Measurements from ENCODE around the gene CCSAP. TPM values are rescaled to one million over a fixed set of nuclear protein-coding genes. Genes with fewer than 3 reads are reported as not detected.
"Not testable (repeated sequence)": the region's sequence is repeated elsewhere in the genome, so short reads cannot be mapped to it uniquely, and the experiment has no call there.

The CCSAP gene
- polyA plus RNA-seq, 4 donors = 8.2 to 11.5 (median 9.9) TPM

DNA sequence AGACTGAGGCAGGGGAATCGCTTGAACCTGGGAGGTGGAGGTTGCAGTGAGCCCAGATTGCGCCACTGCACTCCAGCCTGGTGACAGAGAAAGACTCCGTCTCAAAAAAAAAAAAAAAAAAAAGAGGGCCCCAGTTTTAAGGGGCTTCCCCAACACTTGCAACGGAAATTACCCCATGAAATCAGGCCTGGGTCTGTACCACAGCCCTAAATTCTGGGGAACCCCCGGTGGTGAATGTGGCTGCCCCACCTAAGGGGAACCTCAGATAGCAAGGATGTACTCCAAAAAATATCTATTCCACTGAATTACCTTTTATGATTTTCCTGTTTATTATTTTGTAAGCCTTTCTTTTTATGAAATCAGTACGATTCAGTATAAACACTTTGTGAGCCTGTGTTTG is 15.1 kb downstream of the CCSAP start:
- not testable (repeated sequence) for DNase-seq (ENCODE audit: low read depth in 4 of 4, low spot score in 3 of 4)

DNA sequence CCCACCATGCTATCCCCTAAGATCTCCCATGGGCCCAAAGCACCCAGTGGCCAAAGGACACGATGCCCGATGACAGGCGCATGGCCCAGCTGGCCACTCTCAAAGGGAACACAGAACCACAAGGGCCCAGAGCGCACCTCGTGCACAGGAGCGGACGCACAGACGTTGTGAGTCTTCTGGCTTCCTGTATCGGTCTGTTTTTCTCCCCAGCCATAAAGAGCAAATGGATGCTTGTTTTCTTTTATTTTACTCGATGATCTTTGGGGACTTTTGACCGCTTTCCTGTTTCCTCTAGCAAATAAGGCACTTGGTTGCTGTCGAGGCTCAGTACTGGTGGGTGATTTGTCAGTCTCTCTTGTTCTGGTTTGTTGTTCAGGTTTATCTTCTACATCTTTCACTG is 16.2 kb downstream of the CCSAP start:
- DNase-seq (ENCODE audit: low read depth in 4 of 4, low spot score in 3 of 4) = no peak

DNA sequence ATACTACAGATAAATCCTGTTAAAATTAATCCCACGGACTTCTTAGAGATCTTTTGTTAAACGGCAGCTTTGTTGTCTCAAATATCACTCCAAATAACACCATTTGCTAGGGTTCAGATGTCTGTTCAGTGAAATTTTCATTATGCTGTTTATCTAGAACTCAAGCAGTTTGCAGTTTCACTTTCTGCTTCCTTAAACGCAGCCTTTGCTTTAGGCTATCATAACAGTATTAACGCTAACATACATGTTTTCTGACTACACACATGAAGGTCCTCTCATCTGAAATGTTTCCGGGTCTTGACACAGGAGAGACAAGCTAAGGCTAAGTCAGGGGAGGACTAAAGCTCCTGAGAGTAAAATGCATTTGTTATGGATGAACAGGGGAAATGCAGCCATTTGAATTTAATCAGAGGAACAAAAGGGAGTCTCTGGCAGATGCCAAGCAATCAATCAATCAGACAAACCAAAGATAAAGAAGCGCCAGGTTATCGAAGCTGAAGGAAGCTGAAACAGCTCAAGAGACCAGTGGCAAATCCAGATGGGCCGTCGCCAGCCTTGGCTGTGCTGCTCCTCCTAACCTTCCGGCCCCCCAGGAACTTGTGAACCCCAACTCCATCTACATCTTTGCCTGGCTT is 16.9 kb downstream of the CCSAP start:
- DNase-seq (ENCODE audit: low read depth in 4 of 4, low spot score in 3 of 4) = peak; percentile 8 to 26 (median 16)

DNA sequence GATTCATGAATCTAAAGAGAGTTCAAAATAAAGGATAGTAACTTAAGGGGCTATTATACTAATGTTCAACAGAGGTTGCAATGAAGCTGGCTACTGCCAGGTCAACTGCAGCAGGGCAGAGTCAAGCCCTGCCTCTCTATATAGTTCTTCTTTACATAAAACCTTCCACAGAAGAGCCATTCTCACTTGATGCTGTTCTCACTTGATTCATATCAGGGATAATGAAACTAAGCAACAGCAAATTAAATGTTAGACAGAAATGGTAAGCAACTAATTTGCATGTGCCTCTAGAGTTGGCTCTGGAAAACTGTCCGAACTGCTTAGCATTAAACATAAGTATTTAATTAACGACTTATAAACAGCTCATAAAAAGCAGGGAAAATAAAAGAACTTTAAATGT is 17.4 kb downstream of the CCSAP start:
- peak in 1 of 4 donors; percentile 1 for DNase-seq (ENCODE audit: low read depth in 4 of 4, low spot score in 3 of 4)

DNA sequence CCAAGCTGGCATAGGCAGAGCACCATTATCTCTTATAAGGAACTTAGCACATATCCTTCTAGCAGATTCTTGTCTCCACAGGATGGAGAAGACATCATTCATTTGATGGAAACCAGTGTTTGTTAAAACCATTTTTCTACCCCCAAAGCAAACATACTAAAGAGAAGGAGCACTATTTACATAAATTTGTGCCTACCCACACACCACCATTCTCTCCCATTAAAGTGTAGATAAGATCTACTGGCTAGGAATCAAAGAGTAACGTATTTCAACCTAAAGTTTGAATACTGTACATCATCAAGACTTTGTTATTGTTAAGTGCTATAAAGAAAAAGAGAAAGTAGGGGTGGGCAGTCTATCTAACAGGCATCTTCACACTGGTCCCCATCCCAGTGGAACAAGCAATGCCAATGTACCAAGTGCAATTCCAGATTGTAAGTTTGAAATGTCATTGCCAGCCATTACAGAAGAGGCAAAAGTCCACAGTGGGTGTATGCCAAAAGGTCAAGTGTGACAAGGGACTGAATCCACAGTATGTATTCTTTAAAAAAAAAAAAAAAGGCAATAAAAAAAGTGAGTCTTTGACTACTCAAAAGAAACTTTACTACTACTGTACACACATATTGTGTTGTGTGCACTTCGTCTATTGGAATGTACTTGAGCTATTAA is 18.8 kb downstream of the CCSAP start:
- DNase-seq (ENCODE audit: low read depth in 4 of 4, low spot score in 3 of 4) = no peak

DNA sequence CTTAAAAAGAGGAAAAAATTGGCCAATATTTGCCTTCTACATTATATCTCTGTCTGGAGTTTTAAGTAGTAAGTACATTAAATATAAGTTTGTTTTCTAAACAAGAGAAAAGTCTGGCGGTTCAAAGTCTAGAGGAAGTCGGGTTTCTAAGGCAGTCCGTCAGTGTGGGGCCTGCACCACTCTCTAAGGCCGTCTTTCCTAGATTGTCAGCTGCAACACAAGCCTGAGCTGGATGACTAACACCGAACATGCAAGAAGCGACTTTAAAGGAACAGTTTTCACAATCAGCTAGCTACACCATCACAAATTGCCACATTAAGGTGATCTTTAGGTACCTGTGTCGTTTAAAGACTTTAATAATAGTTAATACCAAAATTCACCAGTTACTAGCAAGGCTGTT is 19.6 kb downstream of the CCSAP start:
- DNase-seq (ENCODE audit: low read depth in 4 of 4, low spot score in 3 of 4) = no peak

DNA sequence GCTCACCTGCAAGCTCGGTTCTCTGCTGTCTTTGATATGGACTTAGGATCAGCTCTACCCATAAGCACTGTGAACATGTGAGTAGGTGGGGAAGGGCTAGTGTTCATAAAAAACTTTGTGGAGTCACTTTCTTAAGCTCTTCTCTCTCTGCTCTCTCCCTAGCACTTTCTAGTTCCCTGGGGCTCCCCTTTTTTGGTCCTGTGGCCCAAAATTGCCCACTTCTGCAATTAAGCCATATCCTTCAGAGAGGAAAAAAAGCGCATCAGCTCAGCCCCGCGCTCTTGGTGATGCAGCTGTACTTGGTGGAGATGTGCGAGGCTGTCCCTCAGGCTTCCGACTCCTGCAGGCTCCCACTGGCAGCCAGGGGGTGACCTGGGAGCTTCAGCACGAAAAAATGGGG is 23.4 kb downstream of the CCSAP start:
- no peak for DNase-seq (ENCODE audit: low read depth in 4 of 4, low spot score in 3 of 4)

DNA sequence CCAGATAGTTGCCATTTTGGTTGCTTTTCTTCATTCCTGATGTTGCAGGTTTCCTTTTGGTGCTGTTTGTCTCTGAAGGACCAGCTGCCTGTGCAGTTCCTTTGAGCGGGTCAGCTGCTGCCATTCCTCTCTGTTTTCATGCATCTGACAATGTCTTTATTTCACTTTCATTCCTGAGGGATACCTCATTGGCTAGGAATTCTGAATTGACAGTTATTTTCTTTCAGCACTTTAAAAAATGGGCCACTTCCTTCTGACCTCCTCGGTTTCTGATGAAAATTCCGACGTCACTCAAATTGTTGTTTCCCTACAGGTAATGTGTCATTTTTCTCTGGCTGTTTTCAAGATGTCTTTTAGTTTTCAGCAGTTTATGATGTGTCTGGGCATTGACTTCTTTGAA is 24.8 kb downstream of the CCSAP start:
- DNase-seq (ENCODE audit: low read depth in 4 of 4, low spot score in 3 of 4) = no peak

DNA sequence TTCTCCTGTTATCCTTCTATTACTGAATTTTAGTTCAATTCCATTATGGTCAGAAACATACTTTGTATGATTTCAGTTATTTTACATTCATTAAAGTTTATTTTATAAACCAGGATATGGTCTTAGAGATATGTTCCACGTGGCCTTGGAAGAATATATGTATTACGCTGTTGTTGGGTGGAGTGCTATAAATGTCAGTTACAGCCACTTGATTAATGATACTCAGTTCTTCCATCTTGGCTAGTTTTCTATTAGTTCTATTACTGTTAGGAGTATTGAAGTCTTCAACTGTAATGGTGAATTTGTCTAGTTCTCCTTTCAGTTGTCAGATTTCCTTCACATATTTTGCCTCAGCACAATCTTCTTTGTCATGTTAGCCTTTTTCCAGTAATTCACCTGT is 26.7 kb downstream of the CCSAP start:
- no peak for DNase-seq (ENCODE audit: low read depth in 4 of 4, low spot score in 3 of 4)

DNA sequence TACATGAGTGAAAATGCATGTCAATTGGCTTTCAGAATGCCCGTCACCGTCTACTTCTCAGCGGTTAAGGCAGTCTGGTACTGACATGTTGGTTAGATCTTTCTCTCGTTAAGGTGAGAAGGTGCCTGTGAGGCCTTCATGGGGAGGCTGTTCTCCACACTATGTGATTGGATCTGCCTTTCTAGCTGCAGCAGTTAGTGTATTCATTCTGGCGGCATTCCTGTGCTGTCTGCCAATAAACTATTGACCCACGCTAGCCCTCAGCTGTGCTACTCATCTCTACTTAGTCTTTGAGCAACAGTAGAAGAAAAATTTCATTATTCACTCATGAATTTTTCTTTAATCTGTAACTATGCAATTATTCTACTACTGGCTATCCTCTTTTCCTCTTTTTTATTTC is 32.0 kb downstream of the CCSAP start:
- DNase-seq (ENCODE audit: low read depth in 4 of 4, low spot score in 3 of 4) = no peak

DNA sequence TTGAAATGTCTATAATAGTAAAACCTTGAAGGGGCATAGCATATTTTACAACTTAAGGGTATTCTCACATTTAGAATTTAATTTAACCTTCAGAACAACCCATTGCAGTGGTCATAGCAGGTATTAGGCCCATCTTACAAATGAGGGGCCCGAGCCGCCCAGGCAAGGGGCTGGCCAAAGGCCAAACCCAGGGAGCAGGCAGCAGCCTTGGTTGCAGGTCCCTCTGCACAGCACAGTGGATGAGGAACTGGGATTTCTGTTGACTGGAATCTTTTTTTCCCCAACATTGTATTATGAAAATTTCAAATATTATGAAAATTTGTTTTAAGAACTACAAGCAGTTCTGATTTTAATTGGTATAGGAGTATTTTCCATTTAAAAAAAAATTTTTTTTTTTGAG is 33.2 kb downstream of the CCSAP start:
- DNase-seq (ENCODE audit: low read depth in 4 of 4, low spot score in 3 of 4) = no peak

DNA sequence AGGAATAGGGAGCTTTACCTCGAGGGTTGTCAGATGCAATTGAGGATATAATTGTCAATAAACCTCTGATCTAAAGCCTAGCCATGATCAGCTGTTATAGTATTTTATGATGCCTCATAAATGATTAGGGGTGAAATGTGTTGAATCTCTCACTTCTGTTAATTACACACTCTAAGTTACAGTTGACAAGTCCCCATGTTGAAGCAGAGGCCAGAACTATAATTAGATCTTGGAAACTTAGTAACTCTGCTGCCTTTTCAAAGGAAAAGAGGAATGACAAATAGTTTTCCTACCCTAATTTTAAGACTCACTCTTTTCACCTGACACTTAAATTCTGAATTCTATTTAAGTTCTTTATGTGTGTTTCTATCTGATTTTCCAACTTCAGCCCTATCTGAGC is 33.8 kb downstream of the CCSAP start:
- DNase-seq (ENCODE audit: low read depth in 4 of 4, low spot score in 3 of 4) = no peak

DNA sequence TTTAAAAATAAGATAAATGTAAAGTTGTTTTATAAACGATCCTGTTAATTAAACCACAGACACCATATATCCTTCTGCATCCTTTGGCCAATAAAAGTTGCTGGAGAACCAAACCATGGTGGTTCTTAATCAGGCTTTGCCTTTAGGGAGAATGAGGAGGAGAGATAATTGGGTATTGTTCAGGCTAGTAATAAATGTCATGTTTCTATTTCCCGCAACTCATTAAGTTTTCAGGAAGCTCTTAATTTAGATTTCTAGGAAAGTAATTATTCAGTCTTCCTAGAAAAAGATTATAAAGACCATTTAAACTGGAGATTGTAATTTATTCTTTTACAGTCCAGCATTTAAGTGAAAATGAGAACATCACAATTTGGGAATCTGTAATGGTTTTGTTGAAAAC is 37.5 kb downstream of the CCSAP start:
- DNase-seq (ENCODE audit: low read depth in 4 of 4, low spot score in 3 of 4) = no peak

DNA sequence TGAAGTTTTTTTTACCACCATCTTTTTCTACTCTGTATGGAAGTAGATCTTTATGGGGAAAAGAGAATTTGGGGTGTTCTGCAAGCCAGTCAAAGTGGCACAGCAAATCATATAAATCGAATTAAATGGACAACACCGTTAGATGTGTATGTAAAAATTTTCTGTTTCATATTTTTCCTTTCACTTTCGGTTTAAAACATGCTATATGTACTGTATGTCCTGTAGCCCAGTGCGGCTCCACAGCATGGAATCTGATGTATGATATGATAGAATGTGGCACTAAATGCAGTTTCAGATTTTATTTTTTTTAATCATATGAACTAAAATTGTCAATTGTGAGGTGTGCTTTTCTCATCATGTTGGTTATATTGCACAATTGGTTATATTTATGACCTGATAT is 39.0 kb downstream of the CCSAP start:
- no peak for DNase-seq (ENCODE audit: low read depth in 4 of 4, low spot score in 3 of 4)

DNA sequence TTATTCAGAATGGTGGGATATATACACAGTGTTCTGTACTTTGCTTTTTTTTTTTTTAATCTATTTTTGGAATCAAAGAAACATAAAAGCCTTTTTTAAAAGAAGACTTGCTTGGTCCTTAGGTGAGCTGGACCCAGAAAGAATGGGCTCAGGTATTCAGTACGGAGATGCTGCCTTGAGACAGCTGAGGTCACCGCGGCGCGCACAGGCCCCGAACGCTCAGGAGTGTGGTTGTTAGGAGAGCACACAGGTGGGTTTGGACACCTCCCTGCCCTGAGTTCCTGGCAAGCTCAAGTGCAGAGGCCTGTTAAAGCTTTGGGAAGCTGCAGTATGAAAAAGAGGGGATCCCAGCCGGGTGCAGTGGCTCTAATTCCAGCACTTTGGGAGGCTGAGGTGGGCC is 40.1 kb downstream of the CCSAP start:
- no peak for DNase-seq (ENCODE audit: low read depth in 4 of 4, low spot score in 3 of 4)

DNA sequence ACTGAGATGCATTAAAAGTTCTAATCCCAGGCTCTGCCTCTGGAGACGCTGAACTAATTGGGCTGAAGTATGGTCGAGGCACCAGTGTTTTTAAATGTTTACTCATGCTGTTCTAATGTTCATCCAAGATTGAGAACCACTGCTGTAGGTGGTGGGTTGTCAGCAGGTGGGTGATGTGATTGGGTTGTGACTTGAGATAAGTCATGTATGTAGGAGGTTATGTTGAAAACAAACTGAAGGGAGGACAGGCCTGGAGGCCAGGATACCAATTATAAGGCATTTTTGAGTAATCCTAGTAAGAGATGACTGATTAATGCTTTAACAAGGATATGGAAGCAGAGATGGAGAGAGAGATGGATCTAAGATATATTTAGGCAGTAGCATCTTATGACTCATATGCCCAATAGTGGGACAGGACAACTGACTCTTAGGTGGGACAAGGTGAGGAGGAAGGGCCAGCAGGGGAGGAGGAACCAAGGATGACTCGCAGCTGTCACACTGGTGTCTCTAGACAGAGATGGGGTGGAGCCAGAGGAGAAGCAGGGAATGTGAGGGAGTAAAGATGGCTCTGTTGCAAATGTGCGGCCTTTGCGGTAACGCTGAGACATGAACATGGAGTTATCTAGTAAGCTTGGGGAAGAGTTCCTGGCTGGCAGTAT is 42.6 kb downstream of the CCSAP start:
- no peak for DNase-seq (ENCODE audit: low read depth in 4 of 4, low spot score in 3 of 4)

DNA sequence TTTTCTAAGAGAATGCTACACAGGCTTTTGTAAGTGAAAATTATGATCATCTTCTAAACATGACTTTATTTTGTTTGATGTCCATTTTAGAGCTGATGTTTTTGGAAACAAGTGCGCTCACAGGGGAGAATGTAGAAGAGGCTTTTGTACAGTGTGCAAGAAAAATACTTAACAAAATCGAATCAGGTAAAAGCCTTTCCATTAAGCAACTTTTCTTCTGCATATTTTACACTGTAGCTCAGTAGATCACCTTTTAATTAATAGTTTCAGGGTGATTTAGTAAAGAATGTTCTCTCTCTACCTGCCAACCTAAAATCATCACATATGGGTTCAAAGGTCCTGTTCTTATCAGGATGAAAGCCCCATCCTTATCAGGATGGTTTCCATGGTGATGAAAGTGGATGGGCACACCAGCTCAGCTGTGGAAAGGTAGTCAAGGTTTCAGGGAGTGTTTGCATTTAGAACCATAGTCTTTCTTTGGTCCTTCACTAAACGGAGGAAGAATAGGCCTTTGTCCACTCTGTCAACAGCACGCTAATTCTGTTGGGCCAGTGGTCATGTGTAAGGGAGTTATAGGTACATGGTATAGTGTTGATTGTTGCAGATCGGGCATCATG is 43.9 kb downstream of the CCSAP start:
- DNase-seq (ENCODE audit: low read depth in 4 of 4, low spot score in 3 of 4) = no peak

DNA sequence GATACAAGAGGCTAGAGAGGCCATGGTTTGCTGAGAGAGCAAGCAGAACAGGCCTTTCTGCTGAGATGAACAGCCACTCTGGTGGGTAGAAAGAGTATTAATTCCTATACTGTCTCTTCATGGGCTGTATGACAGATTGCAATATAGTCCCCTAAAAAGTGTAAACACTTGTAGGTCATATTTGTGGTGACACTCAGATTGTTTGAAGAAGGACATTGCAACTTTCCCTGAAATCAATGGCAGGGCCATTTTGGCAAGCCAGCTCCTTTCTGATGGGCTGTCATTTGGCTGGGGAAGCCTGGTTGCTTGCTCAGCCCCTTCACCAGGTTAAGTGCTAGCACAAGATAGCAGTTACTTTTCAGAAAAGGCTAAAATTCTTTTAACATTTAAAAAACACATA is 44.4 kb downstream of the CCSAP start:
- no peak for DNase-seq (ENCODE audit: low read depth in 4 of 4, low spot score in 3 of 4)

DNA sequence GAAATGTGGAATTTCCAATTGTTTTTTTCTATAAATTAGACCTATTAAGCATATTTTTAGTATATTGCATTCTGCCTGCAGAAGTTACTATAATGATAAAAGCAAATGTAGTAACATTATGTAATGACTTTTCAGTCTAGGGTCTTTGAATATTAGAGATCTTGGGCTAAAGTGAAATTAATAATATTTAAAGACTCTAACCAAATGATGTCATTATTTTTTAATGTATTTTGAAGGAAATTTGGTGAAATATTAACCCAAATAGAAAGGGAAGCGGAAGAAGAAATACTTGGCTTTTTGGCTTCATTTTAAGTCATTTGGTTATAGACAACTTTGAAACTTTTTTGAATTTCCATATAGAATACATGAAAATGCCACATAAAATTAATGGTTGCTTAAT is 45.1 kb downstream of the CCSAP start:
- no peak for DNase-seq (ENCODE audit: low read depth in 4 of 4, low spot score in 3 of 4)

DNA sequence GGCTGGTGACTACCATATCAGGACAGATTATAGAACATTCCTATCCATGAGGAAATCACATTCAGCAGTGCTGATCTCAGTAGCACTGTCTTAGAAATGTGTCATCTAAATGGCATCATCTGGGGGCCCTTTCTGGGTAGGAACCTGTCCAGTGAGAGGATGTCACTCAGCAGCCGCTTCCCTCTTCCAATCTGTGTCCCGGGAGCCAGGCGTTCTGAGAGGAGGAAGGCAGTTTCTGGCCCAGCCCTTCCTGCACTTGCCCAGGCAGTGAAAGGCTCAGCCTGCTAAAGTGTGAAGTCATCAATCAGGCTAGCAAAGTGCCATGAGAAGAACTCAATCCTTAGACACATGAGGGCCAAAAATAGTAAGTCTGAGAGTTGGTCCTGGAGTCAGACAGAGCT is 46.3 kb downstream of the CCSAP start:
- DNase-seq (ENCODE audit: low read depth in 4 of 4, low spot score in 3 of 4) = no peak

DNA sequence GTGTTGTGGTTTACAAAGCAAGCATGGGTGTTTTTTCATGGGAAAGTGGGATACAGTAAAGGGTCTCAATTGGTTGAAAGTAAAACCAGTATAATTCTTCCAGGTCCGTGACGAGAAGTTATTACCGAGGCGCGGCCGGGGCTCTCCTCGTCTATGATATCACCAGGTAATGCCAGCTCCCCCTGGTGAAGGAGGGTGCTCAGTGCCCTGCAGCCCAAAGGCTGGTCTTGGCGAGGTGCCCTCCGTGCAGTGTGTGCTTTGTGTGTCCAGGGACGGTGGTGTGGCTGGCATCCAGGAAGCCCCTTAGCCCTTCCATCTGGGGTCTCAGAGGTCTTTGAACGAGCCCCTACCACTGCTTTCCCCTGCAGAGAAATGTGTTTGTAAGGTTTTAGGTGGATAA is 47.1 kb downstream of the CCSAP start:
- DNase-seq (ENCODE audit: low read depth in 4 of 4, low spot score in 3 of 4) = no peak
